ENCODE measurements around the gene MCTP1.

Gene MCTP1

GRCh38 chr5:94698197-94698596, 586.7 kb downstream of the MCTP1 start:
- no peak for DNase-seq (ENCODE audit: low read depth)

- DNase-seq (ENCODE audit: low read depth) = no peak
Observed at GRCh38 chr5:94694671-94695070, 590.2 kb downstream of the MCTP1 start.

- DNase-seq (ENCODE audit: low read depth) = no peak
Observed at GRCh38 chr5:94693845-94694370, 591.0 kb downstream of the MCTP1 start.

GRCh38 chr5:94693043-94693822, 591.7 kb downstream of the MCTP1 start:
- DNase-seq (ENCODE audit: low read depth) = peak; percentile 78

GRCh38 chr5:94692581-94692980, 592.3 kb downstream of the MCTP1 start:
- no peak for DNase-seq (ENCODE audit: low read depth)

- peak; percentile 69 for DNase-seq (ENCODE audit: low read depth)
Observed at GRCh38 chr5:94691949-94692348, 592.9 kb downstream of the MCTP1 start.

- DNase-seq (ENCODE audit: low read depth) = no peak
Observed at GRCh38 chr5:94691291-94691690, 593.6 kb downstream of the MCTP1 start.

GRCh38 chr5:94690778-94691177, 594.1 kb downstream of the MCTP1 start:
- no peak for DNase-seq (ENCODE audit: low read depth)

GRCh38 chr5:94689908-94690307, 595.0 kb downstream of the MCTP1 start:
- no peak for DNase-seq (ENCODE audit: low read depth)

- DNase-seq (ENCODE audit: low read depth) = no peak
Observed at GRCh38 chr5:94682814-94683520, 601.9 kb downstream of the MCTP1 start.

- DNase-seq (ENCODE audit: low read depth) = no peak
Observed at GRCh38 chr5:94675965-94676618, 608.8 kb downstream of the MCTP1 start.

GRCh38 chr5:94674490-94675382, 610.2 kb downstream of the MCTP1 start:
- DNase-seq (ENCODE audit: low read depth) = no peak

- DNase-seq (ENCODE audit: low read depth) = no peak
Observed at GRCh38 chr5:94672746-94673145, 612.1 kb downstream of the MCTP1 start.

- no peak for DNase-seq (ENCODE audit: low read depth)
Observed at GRCh38 chr5:94670726-94671125, 614.2 kb downstream of the MCTP1 start.

GRCh38 chr5:94667937-94668336, 617.0 kb downstream of the MCTP1 start:
- DNase-seq (ENCODE audit: low read depth) = no peak

- no peak for DNase-seq (ENCODE audit: low read depth)
Observed at GRCh38 chr5:94661086-94661485, 623.8 kb downstream of the MCTP1 start.

- DNase-seq (ENCODE audit: low read depth) = no peak
Observed at GRCh38 chr5:94660506-94660905, 624.4 kb downstream of the MCTP1 start.

GRCh38 chr5:94658272-94658671, 626.6 kb downstream of the MCTP1 start:
- DNase-seq (ENCODE audit: low read depth) = no peak
